ENCODE results near the gene PTPRD.

PTPRD gene

GRCh38 chr9:9538766-9539165, 1074.0 kb downstream of the PTPRD start:
- H3K4me1 ChIP-seq (ENCODE audit: insufficient read depth, low read length, poor library complexity, severe bottlenecking), result no peaks in the 10 kb centered on the region
- no peak overlapping the region for H3K9ac ChIP-seq (ENCODE audit: low read depth, low read length, poor library complexity, severe bottlenecking)
- no peak overlapping the region for H2AFZ ChIP-seq (ENCODE audit: low read length)
- H3K9me3 ChIP-seq (ENCODE audit: insufficient read depth, low read depth, low read length), result no peaks in the 10 kb centered on the region
- H3F3A ChIP-seq (ENCODE audit: low read depth), result no peaks in the 10 kb centered on the region
- no peaks in the 10 kb centered on the region for H3K36me3 ChIP-seq (ENCODE audit: insufficient read depth, low read length)
- H3K9me2 ChIP-seq (replicated peaks; ENCODE audit: low read depth, low read length), result no peaks in the 10 kb centered on the region
- TF ChIP-seq EZH2phosphoT487 (IDR thresholded peaks at IDR 0.05; ENCODE audit: borderline replicate concordance) (no peak), CTCF (conservative IDR thresholded peaks at IDR 0.05; ENCODE audit: low read length) (no peak)
- no peak overlapping the region for H3K4me2 ChIP-seq (ENCODE audit: low read depth, low read length, poor library complexity, severe bottlenecking)
- H3K4me3 ChIP-seq (ENCODE audit: low read length, poor library complexity, severe bottlenecking), result no peak overlapping the region
- H4K20me1 ChIP-seq (ENCODE audit: insufficient read depth, low read length, poor library complexity, severe bottlenecking), result no peaks in the 10 kb centered on the region
- no peaks in the 10 kb centered on the region for H3K79me2 ChIP-seq (ENCODE audit: insufficient read depth, low read length)
- H3K27me3 ChIP-seq (ENCODE audit: insufficient read depth, low read length, poor library complexity, severe bottlenecking), result no peaks in the 10 kb centered on the region

GRCh38 chr9:9538356-9538755, 1074.4 kb downstream of the PTPRD start:
- Histone ChIP-seq H3K79me2 (ENCODE audit: insufficient read depth, low read length) (no peaks in the 10 kb centered on the region), H3K9me2 (replicated peaks; ENCODE audit: low read depth, low read length) (no peaks in the 10 kb centered on the region), H3K4me1 (ENCODE audit: insufficient read depth, low read length, poor library complexity, severe bottlenecking) (no peaks in the 10 kb centered on the region), H3K9ac (ENCODE audit: low read depth, low read length, poor library complexity, severe bottlenecking) (no peak overlapping the region), H3K4me3 (ENCODE audit: low read length, poor library complexity, severe bottlenecking) (no peak overlapping the region), H3K36me3 (ENCODE audit: insufficient read depth, low read length) (no peaks in the 10 kb centered on the region), H3K27me3 (ENCODE audit: insufficient read depth, low read length, poor library complexity, severe bottlenecking) (no peaks in the 10 kb centered on the region), H3K9me3 (ENCODE audit: insufficient read depth, low read depth, low read length) (no peaks in the 10 kb centered on the region), H2AFZ (ENCODE audit: low read length) (no peak overlapping the region), H4K20me1 (ENCODE audit: insufficient read depth, low read length, poor library complexity, severe bottlenecking) (no peaks in the 10 kb centered on the region), H3F3A (ENCODE audit: low read depth) (no peaks in the 10 kb centered on the region), H3K4me2 (ENCODE audit: low read depth, low read length, poor library complexity, severe bottlenecking) (no peak overlapping the region)
- TF ChIP-seq CTCF (conservative IDR thresholded peaks at IDR 0.05; ENCODE audit: low read length), result no peak
- TF ChIP-seq EZH2phosphoT487 (IDR thresholded peaks at IDR 0.05; ENCODE audit: borderline replicate concordance), result no peak

- Histone ChIP-seq H3K4me1 (ENCODE audit: insufficient read depth, low read length, poor library complexity, severe bottlenecking) (no peaks in the 10 kb centered on the region), H3F3A (ENCODE audit: low read depth) (no peaks in the 10 kb centered on the region), H2AFZ (ENCODE audit: low read length) (no peak overlapping the region), H4K20me1 (ENCODE audit: insufficient read depth, low read length, poor library complexity, severe bottlenecking) (no peaks in the 10 kb centered on the region), H3K79me2 (ENCODE audit: insufficient read depth, low read length) (no peaks in the 10 kb centered on the region), H3K36me3 (ENCODE audit: insufficient read depth, low read length) (no peaks in the 10 kb centered on the region), H3K9ac (ENCODE audit: low read depth, low read length, poor library complexity, severe bottlenecking) (no peak overlapping the region), H3K4me3 (ENCODE audit: low read length, poor library complexity, severe bottlenecking) (no peak overlapping the region), H3K9me3 (ENCODE audit: insufficient read depth, low read depth, low read length) (no peaks in the 10 kb centered on the region), H3K9me2 (replicated peaks; ENCODE audit: low read depth, low read length) (no peaks in the 10 kb centered on the region), H3K4me2 (ENCODE audit: low read depth, low read length, poor library complexity, severe bottlenecking) (no peak overlapping the region), H3K27me3 (ENCODE audit: insufficient read depth, low read length, poor library complexity, severe bottlenecking) (no peaks in the 10 kb centered on the region)
- TF ChIP-seq EZH2phosphoT487 (IDR thresholded peaks at IDR 0.05; ENCODE audit: borderline replicate concordance) (no peak), CTCF (conservative IDR thresholded peaks at IDR 0.05; ENCODE audit: low read length) (no peak)
Measured at GRCh38 chr9:9536523-9536922, 1076.3 kb downstream of the PTPRD start.

Data from Loucy (cell line).